SK-N-SH (cell line): ENCODE results near the gene TMEM225B. TPM values are rescaled to one million over a fixed set of nuclear protein-coding genes. Genes with fewer than 3 reads are reported as not detected.

Experiments used
- CTCF ChIA-PET: fragments of 300-600, 350-600 bp; formaldehyde crosslinking; extraction: SDS; loops from one replicate; lab custom pipeline; 2021; lab: Yijun Ruan, JAX
- POLR2A ChIA-PET: fragments of 350-600 bp; sonication (Branson Sonifier 250); formaldehyde crosslinking; extraction: SDS; loops from one replicate; lab custom pipeline; 2020; ENCODE audit warnings: antibody characterized with exemption, inconsistent platforms; lab: Yijun Ruan, JAX
- DNase-seq: peaks from one replicate; pipeline ENCODE4 v3.0.0; 2012
- H2AFZ ChIP-seq: fragments of 200-600 bp; sonication (generic); 2 replicates; pipeline ENCODE4 v1.8.1; 2016; ENCODE audit warnings: antibody characterized with exemption, mild to moderate bottlenecking, low read depth
- H3F3A ChIP-seq: fragments of 200-600 bp; sonication (generic); replicated peaks from 2 replicates; pipeline ENCODE3; 2016; ENCODE audit warnings: antibody characterized with exemption, mild to moderate bottlenecking; ENCODE audit not compliant: insufficient read depth
- H3K27ac ChIP-seq, 2 experiments: fragments of 200-500 bp in 1 of 2; fragments of 200-600 bp in 1 of 2; sonication (Bioruptor generic) in 1 of 2; sonication (generic), shearing (Covaris generic) in 1 of 2; 2 replicates each; pipeline versions ENCODE4 v1.5.1 to v1.6.1; 2014 to 2016; ENCODE audit warnings: low read depth in 2 of 2, inconsistent platforms in 1 of 2, low read length in 1 of 2, mild to moderate bottlenecking in 1 of 2, mixed read lengths in 1 of 2
- H3K27me3 ChIP-seq: fragments of 200-600 bp; sonication (generic), shearing (Covaris generic); 2 replicates; pipeline ENCODE4 v1.6.1; 2016; ENCODE audit warnings: mixed run types; ENCODE audit not compliant: insufficient read depth
- H3K36me3 ChIP-seq, 2 experiments: fragments of 200-500 bp in 1 of 2; fragments of 200-600 bp in 1 of 2; sonication (Bioruptor generic) in 1 of 2; sonication (generic) in 1 of 2; replicated peaks in 1 of 2; 2 replicates each; pipeline versions ENCODE3 to v1.5.1; 2014 to 2016; ENCODE audit warnings: low read length in 1 of 2, mild to moderate bottlenecking in 1 of 2; ENCODE audit not compliant: insufficient read depth in 2 of 2, control insufficient read depth in 1 of 2
- H3K4me1 ChIP-seq, 2 experiments: fragments of 200-500 bp in 1 of 2; fragments of 200-600 bp in 1 of 2; sonication (Bioruptor generic) in 1 of 2; sonication (generic), shearing (Covaris generic) in 1 of 2; 2 replicates each; pipeline versions ENCODE4 v1.5.1 to v1.6.1; 2014 to 2016; ENCODE audit warnings: low read depth in 1 of 2, low read length in 1 of 2, mixed run types in 1 of 2; ENCODE audit not compliant: insufficient read depth in 2 of 2, control insufficient read depth in 1 of 2
- H3K4me2 ChIP-seq: fragments of 200-600 bp; sonication (generic), shearing (Covaris generic); 2 replicates; pipeline ENCODE4 v1.6.1; 2017; ENCODE audit warnings: mixed run types
- H3K4me3 ChIP-seq, 2 experiments: fragments of 200-500 bp in 1 of 2; fragments of 200-600 bp in 1 of 2; sonication (Bioruptor generic) in 1 of 2; sonication (generic), shearing (Covaris generic) in 1 of 2; 2 replicates each; pipeline versions ENCODE4 v1.5.1 to v1.8.1; 2014 to 2016; ENCODE audit warnings: low read depth in 2 of 2, inconsistent platforms in 1 of 2, low read length in 1 of 2, mild to moderate bottlenecking in 1 of 2, mixed read lengths in 1 of 2, moderate library complexity in 1 of 2
- H3K79me2 ChIP-seq: fragments of 200-600 bp; sonication (generic); 2 replicates; pipeline ENCODE4 v1.8.1; 2017; ENCODE audit warnings: mild to moderate bottlenecking; ENCODE audit not compliant: insufficient read depth
- H3K9ac ChIP-seq: fragments of 200-600 bp; sonication (generic); 2 replicates; pipeline ENCODE4 v1.6.1; 2017; ENCODE audit warnings: mixed run types
- H3K9me2 ChIP-seq: fragments of 200-600 bp; sonication (generic); 2 replicates; pipeline ENCODE4 v1.6.1; 2017; ENCODE audit warnings: mixed run types
- H3K9me3 ChIP-seq: fragments of 200-600 bp; sonication (generic); 2 replicates; pipeline ENCODE4 v1.6.1; 2017; ENCODE audit warnings: mixed run types, mild to moderate bottlenecking, moderate library complexity
- H4K20me1 ChIP-seq: fragments of 200-600 bp; sonication (generic); 2 replicates; pipeline ENCODE4 v1.6.1; 2017; ENCODE audit warnings: mild to moderate bottlenecking, mixed run types; ENCODE audit not compliant: insufficient read depth
- CHD2 ChIP-seq: fragments of 150-350 bp; IDR thresholded peaks from 2 replicates; pipeline ENCODE4 v1.6.1; 2018; ENCODE audit warnings: low read length; ENCODE audit not compliant: partially characterized antibody
- EP300 ChIP-seq, 2 experiments: IDR thresholded peaks; 2 replicates each; pipeline versions ENCODE4 v1.4.0 to v1.6.1; 2012; ENCODE audit warnings: borderline replicate concordance in 1 of 2, low read depth in 1 of 2, low read length in 1 of 2
- FOSL2 ChIP-seq: IDR thresholded peaks from 2 replicates; pipeline ENCODE4 v1.4.0; 2012; ENCODE audit warnings: low read depth, mild to moderate bottlenecking, moderate library complexity, borderline replicate concordance
- FOXJ3 ChIP-seq: sonication (generic); formaldehyde crosslinking; IDR thresholded peaks from 2 replicates; pipeline ENCODE4 v1.5.1; 2020; ENCODE audit warnings: mild to moderate bottlenecking, missing genetic modification reagents
- GABPA ChIP-seq: IDR thresholded peaks from 2 replicates; pipeline ENCODE4 v1.4.0; 2012; ENCODE audit warnings: low read depth, mild to moderate bottlenecking
- GATA2 ChIP-seq: sonication (generic); formaldehyde crosslinking; IDR thresholded peaks from 2 replicates; pipeline ENCODE4 v1.5.0; 2020; ENCODE audit warnings: mild to moderate bottlenecking, missing genetic modification reagents
- MEF2A ChIP-seq: IDR thresholded peaks from 2 replicates; pipeline ENCODE4 v1.4.0; 2012; ENCODE audit warnings: low read depth, borderline replicate concordance
- NFIC ChIP-seq: IDR thresholded peaks from 2 replicates; pipeline ENCODE4 v1.4.0; 2012; ENCODE audit warnings: borderline replicate concordance
- NRF1 ChIP-seq: IDR thresholded peaks from 2 replicates; pipeline ENCODE4 v1.6.1; 2012; ENCODE audit warnings: low read depth, mild to moderate bottlenecking, low read length
- POLR2AphosphoS5 ChIP-seq: IDR thresholded peaks from 2 replicates; pipeline ENCODE4 v1.6.1; 2012; ENCODE audit warnings: low read depth, low read length
- RAD21 ChIP-seq: IDR thresholded peaks from 2 replicates; pipeline ENCODE4 v1.6.1; 2012; ENCODE audit warnings: mild to moderate bottlenecking, low read length
- RXRA ChIP-seq: IDR thresholded peaks from 2 replicates; pipeline ENCODE4 v1.4.0; 2012; ENCODE audit warnings: low read depth, mild to moderate bottlenecking, borderline replicate concordance
- YY1 ChIP-seq: IDR thresholded peaks from 2 replicates; pipeline ENCODE4 v1.4.0; 2012; ENCODE audit warnings: low read depth, mild to moderate bottlenecking
- WGBS: methylation state at CpG from one replicate; pipeline ENCODE4 v1.1.6; 2017; ENCODE audit warnings: low lambda C conversion rate; 5-methylcytosine and 5-hydroxymethylcytosine counted together
- polyA plus RNA-seq, 3 experiments: library from polyadenylated mRNA; depleted of rRNA; stranded (reverse); fragments of >200 nt; gene quantifications; 2 replicates each; pipeline ENCODE4 v1.2.3, GENCODE V29; 2012
- TF ChIP-seq, protein P1 (sequence below): IDR thresholded peaks from 2 replicates; pipeline ENCODE4 v1.4.0; 2012; ENCODE audit warnings: low read depth
- TF ChIP-seq, protein P2 (sequence below): IDR thresholded peaks from 2 replicates; pipeline ENCODE4 v1.6.1; 2012; ENCODE audit warnings: mild to moderate bottlenecking, low read depth, low read length, moderate library complexity
- TF ChIP-seq, protein P3 (sequence below): IDR thresholded peaks from 2 replicates; pipeline ENCODE4 v1.4.0; 2012; ENCODE audit warnings: low read depth, borderline replicate concordance
- TF ChIP-seq, protein P4 (sequence below): IDR thresholded peaks from 2 replicates; pipeline ENCODE4 v1.4.0; 2012; ENCODE audit warnings: low read depth, borderline replicate concordance
- TF ChIP-seq, protein P5 (sequence below): fragments of 200-600 bp; sonication (generic); IDR thresholded peaks from 2 replicates; pipeline ENCODE4 v1.6.1; 2017; ENCODE audit warnings: antibody characterized with exemption, mild to moderate bottlenecking, moderate library complexity
- TF ChIP-seq, protein P6 (sequence below): fragments of 150-350 bp; IDR thresholded peaks from 2 replicates; pipeline ENCODE4 v1.6.1; 2016; ENCODE audit warnings: mild to moderate bottlenecking, low read depth, low read length

The TMEM225B gene
- polyA plus RNA-seq, 1 of the 3 experiments (the other 2 are of a cell fraction) = 1.5 TPM

DNA sequence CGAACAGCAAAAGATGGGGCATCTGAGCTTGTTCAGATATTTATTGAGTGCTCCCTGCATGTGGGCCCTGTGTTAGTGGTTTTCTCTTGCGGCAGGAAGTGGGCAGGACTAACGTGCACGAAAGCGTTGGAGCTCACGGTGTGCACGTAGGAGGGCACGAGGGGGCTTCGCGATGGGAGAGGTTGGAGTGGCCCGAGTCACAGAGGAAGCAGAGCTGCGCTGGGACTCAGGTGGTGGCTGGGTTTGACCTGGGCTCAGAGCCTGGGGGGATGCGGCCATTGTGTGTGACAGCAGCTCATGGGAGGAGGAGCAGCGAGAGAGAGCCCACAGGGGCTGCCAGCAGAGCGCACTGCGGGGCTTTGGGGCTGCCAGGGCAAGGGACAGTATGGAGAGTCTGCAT lies 26.4 kb downstream of the TMEM225B start:
- 97% methylated on average over 16 of the region's 16 CpGs for WGBS

DNA sequence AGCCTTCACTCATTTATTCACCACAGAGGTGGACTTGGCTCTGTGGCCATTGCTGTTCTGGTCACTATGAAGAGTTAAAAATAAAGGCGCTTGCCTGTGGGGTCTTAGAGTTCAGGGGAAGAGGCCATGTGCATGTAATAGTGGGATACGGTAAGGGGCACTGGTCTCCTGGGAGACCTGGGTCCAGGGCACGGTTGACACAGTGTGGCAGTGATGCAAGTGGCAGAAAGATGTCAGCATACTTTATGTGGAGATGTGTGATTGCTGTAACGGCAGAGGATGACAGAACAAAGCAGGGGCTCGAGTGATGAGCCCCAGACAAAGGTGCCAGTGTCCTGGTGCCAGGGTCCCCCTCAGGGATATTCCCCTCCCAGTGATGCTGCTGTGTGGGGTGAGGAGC lies 27.3 kb downstream of the TMEM225B start:
- Histone ChIP-seq H3K9me3 (no peaks in the 10 kb centered on the region), H3K4me2 (no peak overlapping the region), H3K9ac (no peak overlapping the region), H3K79me2 (peaks cover 16% of the 10 kb centered on the region), H3K4me1 (no peaks in the 10 kb centered on the region), H3K9me2 (no peaks in the 10 kb centered on the region), H4K20me1 (no peaks in the 10 kb centered on the region), H2AFZ (no peak overlapping the region), H3K27ac (no peak overlapping the region), H3K27me3 (no peaks in the 10 kb centered on the region), H3K36me3 (peaks cover 71 to 95% of the 10 kb centered on the region in 2 experiments), H3K4me3 (no peak overlapping the region), H3F3A (peaks cover 5% of the 10 kb centered on the region)
- 97% methylated on average over 5 of the region's 5 CpGs for WGBS
- DNase-seq = no peak
- ChIA-PET CTCF (no interaction called here), POLR2A (no interaction called here)
- TF ChIP-seq FOXJ3 (CRISPR knock-in tag) (no peak), EP300 (IDR thresholded peaks at IDR 0.05; ENCODE audit: borderline replicate concordance in 1 of 2, low read depth in 1 of 2, low read length in 1 of 2) (no peak), MEF2A (no peak), RXRA (no peak), RAD21 (no peak), POLR2AphosphoS5 (no peak), NRF1 (no peak), CHD2 (no peak), GATA2 (CRISPR knock-in tag) (no peak), GABPA (no peak), FOSL2 (no peak)
- TF ChIP-seq, protein P1, sequence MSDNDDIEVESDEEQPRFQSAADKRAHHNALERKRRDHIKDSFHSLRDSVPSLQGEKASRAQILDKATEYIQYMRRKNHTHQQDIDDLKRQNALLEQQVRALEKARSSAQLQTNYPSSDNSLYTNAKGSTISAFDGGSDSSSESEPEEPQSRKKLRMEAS = no peak
- TF ChIP-seq, protein P2, sequence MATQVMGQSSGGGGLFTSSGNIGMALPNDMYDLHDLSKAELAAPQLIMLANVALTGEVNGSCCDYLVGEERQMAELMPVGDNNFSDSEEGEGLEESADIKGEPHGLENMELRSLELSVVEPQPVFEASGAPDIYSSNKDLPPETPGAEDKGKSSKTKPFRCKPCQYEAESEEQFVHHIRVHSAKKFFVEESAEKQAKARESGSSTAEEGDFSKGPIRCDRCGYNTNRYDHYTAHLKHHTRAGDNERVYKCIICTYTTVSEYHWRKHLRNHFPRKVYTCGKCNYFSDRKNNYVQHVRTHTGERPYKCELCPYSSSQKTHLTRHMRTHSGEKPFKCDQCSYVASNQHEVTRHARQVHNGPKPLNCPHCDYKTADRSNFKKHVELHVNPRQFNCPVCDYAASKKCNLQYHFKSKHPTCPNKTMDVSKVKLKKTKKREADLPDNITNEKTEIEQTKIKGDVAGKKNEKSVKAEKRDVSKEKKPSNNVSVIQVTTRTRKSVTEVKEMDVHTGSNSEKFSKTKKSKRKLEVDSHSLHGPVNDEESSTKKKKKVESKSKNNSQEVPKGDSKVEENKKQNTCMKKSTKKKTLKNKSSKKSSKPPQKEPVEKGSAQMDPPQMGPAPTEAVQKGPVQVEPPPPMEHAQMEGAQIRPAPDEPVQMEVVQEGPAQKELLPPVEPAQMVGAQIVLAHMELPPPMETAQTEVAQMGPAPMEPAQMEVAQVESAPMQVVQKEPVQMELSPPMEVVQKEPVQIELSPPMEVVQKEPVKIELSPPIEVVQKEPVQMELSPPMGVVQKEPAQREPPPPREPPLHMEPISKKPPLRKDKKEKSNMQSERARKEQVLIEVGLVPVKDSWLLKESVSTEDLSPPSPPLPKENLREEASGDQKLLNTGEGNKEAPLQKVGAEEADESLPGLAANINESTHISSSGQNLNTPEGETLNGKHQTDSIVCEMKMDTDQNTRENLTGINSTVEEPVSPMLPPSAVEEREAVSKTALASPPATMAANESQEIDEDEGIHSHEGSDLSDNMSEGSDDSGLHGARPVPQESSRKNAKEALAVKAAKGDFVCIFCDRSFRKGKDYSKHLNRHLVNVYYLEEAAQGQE = no peak
- TF ChIP-seq, protein P3, sequence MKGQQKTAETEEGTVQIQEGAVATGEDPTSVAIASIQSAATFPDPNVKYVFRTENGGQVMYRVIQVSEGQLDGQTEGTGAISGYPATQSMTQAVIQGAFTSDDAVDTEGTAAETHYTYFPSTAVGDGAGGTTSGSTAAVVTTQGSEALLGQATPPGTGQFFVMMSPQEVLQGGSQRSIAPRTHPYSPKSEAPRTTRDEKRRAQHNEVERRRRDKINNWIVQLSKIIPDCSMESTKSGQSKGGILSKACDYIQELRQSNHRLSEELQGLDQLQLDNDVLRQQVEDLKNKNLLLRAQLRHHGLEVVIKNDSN = no peak
- TF ChIP-seq, protein P4, sequence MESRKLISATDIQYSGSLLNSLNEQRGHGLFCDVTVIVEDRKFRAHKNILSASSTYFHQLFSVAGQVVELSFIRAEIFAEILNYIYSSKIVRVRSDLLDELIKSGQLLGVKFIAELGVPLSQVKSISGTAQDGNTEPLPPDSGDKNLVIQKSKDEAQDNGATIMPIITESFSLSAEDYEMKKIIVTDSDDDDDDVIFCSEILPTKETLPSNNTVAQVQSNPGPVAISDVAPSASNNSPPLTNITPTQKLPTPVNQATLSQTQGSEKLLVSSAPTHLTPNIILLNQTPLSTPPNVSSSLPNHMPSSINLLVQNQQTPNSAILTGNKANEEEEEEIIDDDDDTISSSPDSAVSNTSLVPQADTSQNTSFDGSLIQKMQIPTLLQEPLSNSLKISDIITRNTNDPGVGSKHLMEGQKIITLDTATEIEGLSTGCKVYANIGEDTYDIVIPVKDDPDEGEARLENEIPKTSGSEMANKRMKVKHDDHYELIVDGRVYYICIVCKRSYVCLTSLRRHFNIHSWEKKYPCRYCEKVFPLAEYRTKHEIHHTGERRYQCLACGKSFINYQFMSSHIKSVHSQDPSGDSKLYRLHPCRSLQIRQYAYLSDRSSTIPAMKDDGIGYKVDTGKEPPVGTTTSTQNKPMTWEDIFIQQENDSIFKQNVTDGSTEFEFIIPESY = no peak
- TF ChIP-seq, protein P5, sequence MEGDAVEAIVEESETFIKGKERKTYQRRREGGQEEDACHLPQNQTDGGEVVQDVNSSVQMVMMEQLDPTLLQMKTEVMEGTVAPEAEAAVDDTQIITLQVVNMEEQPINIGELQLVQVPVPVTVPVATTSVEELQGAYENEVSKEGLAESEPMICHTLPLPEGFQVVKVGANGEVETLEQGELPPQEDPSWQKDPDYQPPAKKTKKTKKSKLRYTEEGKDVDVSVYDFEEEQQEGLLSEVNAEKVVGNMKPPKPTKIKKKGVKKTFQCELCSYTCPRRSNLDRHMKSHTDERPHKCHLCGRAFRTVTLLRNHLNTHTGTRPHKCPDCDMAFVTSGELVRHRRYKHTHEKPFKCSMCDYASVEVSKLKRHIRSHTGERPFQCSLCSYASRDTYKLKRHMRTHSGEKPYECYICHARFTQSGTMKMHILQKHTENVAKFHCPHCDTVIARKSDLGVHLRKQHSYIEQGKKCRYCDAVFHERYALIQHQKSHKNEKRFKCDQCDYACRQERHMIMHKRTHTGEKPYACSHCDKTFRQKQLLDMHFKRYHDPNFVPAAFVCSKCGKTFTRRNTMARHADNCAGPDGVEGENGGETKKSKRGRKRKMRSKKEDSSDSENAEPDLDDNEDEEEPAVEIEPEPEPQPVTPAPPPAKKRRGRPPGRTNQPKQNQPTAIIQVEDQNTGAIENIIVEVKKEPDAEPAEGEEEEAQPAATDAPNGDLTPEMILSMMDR = no peak
- TF ChIP-seq, protein P6, sequence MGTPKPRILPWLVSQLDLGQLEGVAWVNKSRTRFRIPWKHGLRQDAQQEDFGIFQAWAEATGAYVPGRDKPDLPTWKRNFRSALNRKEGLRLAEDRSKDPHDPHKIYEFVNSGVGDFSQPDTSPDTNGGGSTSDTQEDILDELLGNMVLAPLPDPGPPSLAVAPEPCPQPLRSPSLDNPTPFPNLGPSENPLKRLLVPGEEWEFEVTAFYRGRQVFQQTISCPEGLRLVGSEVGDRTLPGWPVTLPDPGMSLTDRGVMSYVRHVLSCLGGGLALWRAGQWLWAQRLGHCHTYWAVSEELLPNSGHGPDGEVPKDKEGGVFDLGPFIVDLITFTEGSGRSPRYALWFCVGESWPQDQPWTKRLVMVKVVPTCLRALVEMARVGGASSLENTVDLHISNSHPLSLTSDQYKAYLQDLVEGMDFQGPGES = no peak

More for the DNA sequence above, 26.4 kb downstream of the TMEM225B start:
- no peak for DNase-seq
- H3F3A ChIP-seq = peaks cover 5% of the 10 kb centered on the region
- H3K9me3 ChIP-seq = no peaks in the 10 kb centered on the region
- H3K9ac ChIP-seq = no peak overlapping the region
- no peaks in the 10 kb centered on the region for H3K27me3 ChIP-seq
- no peaks in the 10 kb centered on the region for H4K20me1 ChIP-seq
- TF ChIP-seq FOXJ3 (CRISPR knock-in tag) (no peak), NRF1 (no peak), NFIC (no peak), YY1 (no peak)
- POLR2A ChIA-PET = interaction anchor here (0.8 kb wide), 1 partner anchor 44 kb away, joined by 3 read pairs; no protein-coding TSS in a partner anchor
- H3K4me3 ChIP-seq = no peak overlapping the region
- H3K4me1 ChIP-seq = no peaks in the 10 kb centered on the region
- H2AFZ ChIP-seq = no peak overlapping the region
- no peak overlapping the region for H3K27ac ChIP-seq
- CTCF ChIA-PET = no interaction called here
- H3K79me2 ChIP-seq = peaks cover 20% of the 10 kb centered on the region
- H3K36me3 ChIP-seq = peaks cover 77 to 95% of the 10 kb centered on the region in 2 experiments
- no peaks in the 10 kb centered on the region for H3K9me2 ChIP-seq
- no peak overlapping the region for H3K4me2 ChIP-seq
